Stimulated activated naive CD8-positive, alpha-beta T cell treated with anti-CD3 and anti-CD28 coated beads, Interleukin-15, Interleukin-2, amounts not matched to agents 100 ng/mL and 50 ng/mL, for 24 hours (primary cell): ENCODE results near the gene VPS50.
A peak's percentile ranks its signal among the peaks of the same experiment; 100 is the strongest.

ENCODE experiments used
- H3K27ac Mint-ChIP-seq: one replicate; pipeline ENCODE4 v1.8.0; 2021; ENCODE audit warnings: mild to moderate bottlenecking, mixed read lengths
- H3K27me3 Mint-ChIP-seq: one replicate; pipeline ENCODE4 v1.8.0; 2021; ENCODE audit warnings: mixed read lengths
- H3K36me3 Mint-ChIP-seq: one replicate; pipeline ENCODE4 v1.8.0; 2021; ENCODE audit warnings: low read depth, mixed read lengths
- H3K4me1 Mint-ChIP-seq: one replicate; pipeline ENCODE4 v1.8.0; 2021; ENCODE audit warnings: low read depth, mixed read lengths
- H3K4me3 Mint-ChIP-seq: one replicate; pipeline ENCODE4 v1.8.0; 2021; ENCODE audit warnings: mild to moderate bottlenecking, mixed read lengths
- H3K9me3 Mint-ChIP-seq: one replicate; pipeline ENCODE4 v1.8.0; 2021; ENCODE audit warnings: mixed read lengths

VPS50 gene

GRCh38 chr7:93219868-93220267, 12.3 kb upstream of the VPS50 start:
- Mint-ChIP-seq H3K27ac (no peak overlapping the region), H3K4me1 (no peaks in the 10 kb centered on the region), H3K36me3 (no peaks in the 10 kb centered on the region), H3K4me3 (no peak overlapping the region), H3K27me3 (peaks cover 10% of the 10 kb centered on the region), H3K9me3 (no peaks in the 10 kb centered on the region)

DNA sequence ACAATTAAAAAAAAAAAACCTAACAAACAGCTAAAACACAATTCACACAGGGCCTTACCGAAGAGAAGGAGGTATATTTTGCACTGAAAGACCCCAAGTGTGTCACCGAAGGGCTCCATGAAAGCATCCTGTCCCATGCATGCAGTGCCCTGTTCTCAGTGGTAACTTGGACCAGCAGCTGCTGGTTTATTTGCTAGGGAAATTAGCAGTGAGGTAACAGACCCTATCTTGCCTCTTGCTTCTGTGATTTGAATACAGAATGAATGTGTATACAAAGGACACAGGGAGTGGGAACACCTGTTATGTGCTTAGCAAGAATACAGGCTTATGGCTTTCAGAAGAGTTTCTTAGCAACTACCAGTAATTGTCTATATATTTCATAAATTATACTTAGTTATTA, 5.9 kb upstream of the VPS50 start, which contains the start of gene HEPACAM2:
Gene HEPACAM2, minus strand, starts transcription at position 160 of the 400 bp plus-strand sequence.
- no peak within 1 kb of the TSS for H3K4me3 Mint-ChIP-seq
- no peaks in the 10 kb centered on the region for H3K36me3 Mint-ChIP-seq
- no peaks in the 10 kb centered on the region for H3K27me3 Mint-ChIP-seq
- H3K9me3 Mint-ChIP-seq, result no peaks in the 10 kb centered on the region
- H3K27ac Mint-ChIP-seq, result no peak within 1 kb of the TSS
- H3K4me1 Mint-ChIP-seq, result peaks cover 14% of the 10 kb centered on the region

GRCh38 chr7:93228302-93228701, 3.9 kb upstream of the VPS50 start:
- Mint-ChIP-seq H3K27ac (no peak overlapping the region), H3K4me3 (no peak overlapping the region), H3K4me1 (peaks cover 21% of the 10 kb centered on the region), H3K27me3 (no peaks in the 10 kb centered on the region), H3K9me3 (no peaks in the 10 kb centered on the region), H3K36me3 (no peaks in the 10 kb centered on the region)

DNA sequence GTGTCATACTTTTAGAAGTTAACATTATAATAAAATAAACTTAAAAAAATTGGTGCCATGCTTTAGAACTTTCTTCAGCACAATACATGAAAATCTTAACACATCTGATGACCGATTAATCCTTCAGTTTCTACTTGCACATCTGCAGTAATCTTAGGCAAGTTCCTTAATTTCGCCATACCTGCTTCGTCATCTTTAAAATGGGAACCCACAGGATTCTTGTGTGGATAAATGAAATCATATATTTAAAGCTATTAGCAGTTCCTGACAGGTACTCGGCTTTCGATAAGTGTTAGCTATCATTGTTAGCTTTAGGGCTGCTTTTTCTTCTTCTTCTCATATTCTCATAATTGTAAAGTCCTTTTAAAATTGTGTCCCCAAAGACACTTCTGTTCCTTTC, 907 bp upstream of the VPS50 start:
- H3K27me3 Mint-ChIP-seq, result no peaks in the 10 kb centered on the region
- H3K36me3 Mint-ChIP-seq, result no peaks in the 10 kb centered on the region

GRCh38 chr7:93232673-93233018, 480 bp downstream of the VPS50 start:
- H3K9me3 Mint-ChIP-seq, result no peaks in the 10 kb centered on the region
- no peaks in the 10 kb centered on the region for H3K27me3 Mint-ChIP-seq
- peak overlapping the region; percentile 94 for H3K27ac Mint-ChIP-seq
- peaks cover 28% of the 10 kb centered on the region for H3K4me1 Mint-ChIP-seq
- H3K4me3 Mint-ChIP-seq, result peak overlapping the region; percentile 99
- H3K36me3 Mint-ChIP-seq, result no peaks in the 10 kb centered on the region

More for the DNA sequence above, 907 bp upstream of the VPS50 start:
- Mint-ChIP-seq H3K4me1 (peaks cover 28% of the 10 kb centered on the region), H3K27ac (peak overlapping the region; percentile 94), H3K4me3 (peak overlapping the region; percentile 99), H3K9me3 (no peaks in the 10 kb centered on the region)

DNA sequence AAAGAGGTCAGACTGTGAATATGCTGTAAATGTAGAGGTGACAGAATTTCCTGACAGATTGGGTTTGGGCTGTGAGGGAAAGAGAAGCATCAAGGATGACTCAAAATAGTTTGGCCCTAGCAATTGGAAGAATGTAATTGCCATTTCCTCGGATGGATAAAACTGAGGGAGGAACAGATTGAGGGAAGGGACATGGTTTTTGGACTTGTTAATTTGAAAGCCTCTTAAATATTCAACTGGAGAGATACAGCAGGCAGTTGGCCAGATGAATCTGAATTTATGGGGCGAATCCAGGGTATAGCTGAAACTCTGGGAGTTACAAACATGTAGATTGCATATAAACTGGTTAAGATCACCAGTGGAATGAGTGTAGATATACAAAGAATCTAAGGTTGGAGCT, 3.4 kb downstream of the VPS50 start:
- Mint-ChIP-seq H3K4me1 (peaks cover 16% of the 10 kb centered on the region), H3K9me3 (no peaks in the 10 kb centered on the region), H3K36me3 (no peaks in the 10 kb centered on the region), H3K4me3 (no peak overlapping the region), H3K27me3 (no peaks in the 10 kb centered on the region), H3K27ac (no peak overlapping the region)

- Mint-ChIP-seq H3K4me3 (no peak overlapping the region), H3K4me1 (peaks cover 7% of the 10 kb centered on the region), H3K27ac (no peak overlapping the region), H3K27me3 (no peaks in the 10 kb centered on the region), H3K36me3 (no peaks in the 10 kb centered on the region), H3K9me3 (no peaks in the 10 kb centered on the region)
These were observed 6.0 kb downstream of the VPS50 start for GRCh38 chr7:93238131-93238530.

- Mint-ChIP-seq H3K27me3 (no peaks in the 10 kb centered on the region), H3K27ac (no peak overlapping the region), H3K36me3 (no peaks in the 10 kb centered on the region), H3K9me3 (no peaks in the 10 kb centered on the region), H3K4me1 (peaks cover 5% of the 10 kb centered on the region), H3K4me3 (no peak overlapping the region)
These were observed 6.6 kb downstream of the VPS50 start for GRCh38 chr7:93238748-93239147.

DNA sequence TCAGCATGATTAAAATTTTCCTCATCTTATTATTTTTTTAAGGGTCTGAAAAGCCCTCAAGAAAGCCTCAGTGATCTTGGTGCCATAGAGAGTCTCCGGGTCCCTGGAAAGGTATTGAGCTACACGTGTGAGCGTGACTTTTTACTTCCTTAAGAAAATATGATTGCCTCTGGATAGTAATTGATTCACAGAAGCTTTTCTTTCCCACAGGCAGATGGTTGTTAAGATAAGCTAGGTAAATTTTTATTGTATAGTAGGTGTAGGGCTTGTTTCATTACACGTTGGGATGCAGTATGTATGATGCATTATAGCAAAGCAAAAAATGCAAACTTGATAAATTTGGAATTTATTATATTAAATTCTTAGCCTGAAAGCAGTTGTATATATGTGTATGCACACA, 7.7 kb downstream of the VPS50 start:
- Mint-ChIP-seq H3K27ac (no peak overlapping the region), H3K9me3 (no peaks in the 10 kb centered on the region), H3K27me3 (no peaks in the 10 kb centered on the region), H3K36me3 (no peaks in the 10 kb centered on the region), H3K4me3 (no peak overlapping the region), H3K4me1 (no peaks in the 10 kb centered on the region)

GRCh38 chr7:93242106-93242505, 9.9 kb downstream of the VPS50 start:
- Mint-ChIP-seq H3K4me3 (no peak overlapping the region), H3K4me1 (peaks cover 5% of the 10 kb centered on the region), H3K36me3 (no peaks in the 10 kb centered on the region), H3K27ac (no peak overlapping the region), H3K27me3 (no peaks in the 10 kb centered on the region), H3K9me3 (no peaks in the 10 kb centered on the region)

- Mint-ChIP-seq H3K9me3 (no peaks in the 10 kb centered on the region), H3K4me3 (peak overlapping the region; percentile 43), H3K27ac (no peak overlapping the region), H3K27me3 (no peaks in the 10 kb centered on the region), H3K36me3 (no peaks in the 10 kb centered on the region), H3K4me1 (peaks cover 5% of the 10 kb centered on the region)
These were observed 13.6 kb downstream of the VPS50 start for GRCh38 chr7:93245525-93246432.

DNA sequence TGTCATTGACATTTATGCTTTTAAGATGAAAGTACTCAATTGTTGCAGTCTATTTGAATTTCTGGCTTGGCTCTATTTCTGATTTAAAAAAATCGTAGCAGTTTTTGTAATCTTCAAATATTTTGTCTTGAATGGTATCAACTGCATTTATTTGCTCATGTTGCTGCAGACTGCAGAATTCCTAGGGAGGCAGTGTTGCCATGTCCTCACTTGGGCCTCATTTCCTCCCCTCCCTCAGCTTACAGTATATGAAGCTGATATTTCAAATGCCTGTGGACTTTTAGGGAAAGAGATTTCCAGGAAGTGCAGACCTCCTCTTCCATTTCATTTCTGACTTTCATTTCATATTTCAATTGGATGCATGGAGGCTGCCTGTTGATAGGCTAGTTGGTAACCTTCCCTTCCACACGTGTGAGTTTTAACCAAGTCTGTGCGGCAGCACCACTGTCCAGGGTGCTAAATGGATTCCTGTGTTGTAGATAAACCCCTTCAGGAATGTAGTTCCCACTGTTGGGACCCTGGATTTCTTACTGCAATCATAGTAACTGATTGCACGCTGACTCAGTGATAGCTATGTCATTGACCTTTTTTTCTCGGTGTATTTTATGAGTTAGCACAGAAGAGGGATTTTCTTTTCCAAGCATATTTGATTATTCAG, 17.5 kb downstream of the VPS50 start:
- H3K4me3 Mint-ChIP-seq, result no peak overlapping the region
- no peak overlapping the region for H3K27ac Mint-ChIP-seq
- H3K9me3 Mint-ChIP-seq, result no peaks in the 10 kb centered on the region
- H3K4me1 Mint-ChIP-seq, result peaks cover 5% of the 10 kb centered on the region
- H3K27me3 Mint-ChIP-seq, result no peaks in the 10 kb centered on the region
- H3K36me3 Mint-ChIP-seq, result peaks cover under 1% of the 10 kb centered on the region

DNA sequence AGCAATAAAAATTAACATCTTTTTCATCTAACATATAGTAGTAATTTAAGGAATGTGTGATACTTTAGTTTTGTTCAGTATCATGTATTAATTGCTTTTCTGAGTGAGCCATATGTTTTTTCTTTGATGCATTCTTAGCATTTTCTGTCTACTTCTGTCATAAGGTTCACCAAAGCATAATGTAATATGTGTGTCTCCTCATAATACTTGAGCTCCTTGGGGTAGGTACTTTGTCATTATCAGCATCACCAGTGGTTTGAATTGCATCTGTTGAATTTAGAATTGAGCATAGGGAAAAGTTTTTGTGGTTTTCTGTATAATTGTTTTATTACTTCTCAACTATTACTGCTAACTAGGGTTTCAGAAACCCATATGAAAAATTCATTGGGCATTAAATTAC, 26.5 kb downstream of the VPS50 start:
- Mint-ChIP-seq H3K9me3 (no peaks in the 10 kb centered on the region), H3K27me3 (no peaks in the 10 kb centered on the region), H3K4me1 (peaks cover 3% of the 10 kb centered on the region), H3K36me3 (peaks cover 15% of the 10 kb centered on the region), H3K27ac (no peak overlapping the region), H3K4me3 (no peak overlapping the region)

DNA sequence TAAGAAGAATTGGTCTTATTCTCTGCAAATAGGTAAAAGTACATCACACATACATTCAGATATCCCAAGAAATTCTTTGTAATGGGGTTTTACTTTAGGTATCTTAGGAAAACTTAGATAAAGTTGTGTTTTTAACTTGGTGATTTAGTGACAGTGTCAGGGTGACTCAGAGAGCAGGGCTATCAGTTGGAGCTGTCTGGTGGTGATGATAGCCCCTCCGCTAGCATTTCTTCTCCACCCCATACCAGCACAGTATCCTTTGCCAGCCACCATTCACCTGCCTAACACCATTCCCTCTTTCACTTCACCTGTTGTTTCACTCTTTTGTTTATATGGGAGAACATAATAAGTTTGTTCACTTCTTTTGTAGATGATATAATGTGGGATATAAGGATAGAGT, 30.4 kb downstream of the VPS50 start:
- H3K4me3 Mint-ChIP-seq, result no peak overlapping the region
- no peak overlapping the region for H3K27ac Mint-ChIP-seq
- H3K4me1 Mint-ChIP-seq, result peaks cover 3% of the 10 kb centered on the region
- H3K36me3 Mint-ChIP-seq, result peaks cover 16% of the 10 kb centered on the region
- no peaks in the 10 kb centered on the region for H3K9me3 Mint-ChIP-seq
- no peaks in the 10 kb centered on the region for H3K27me3 Mint-ChIP-seq

DNA sequence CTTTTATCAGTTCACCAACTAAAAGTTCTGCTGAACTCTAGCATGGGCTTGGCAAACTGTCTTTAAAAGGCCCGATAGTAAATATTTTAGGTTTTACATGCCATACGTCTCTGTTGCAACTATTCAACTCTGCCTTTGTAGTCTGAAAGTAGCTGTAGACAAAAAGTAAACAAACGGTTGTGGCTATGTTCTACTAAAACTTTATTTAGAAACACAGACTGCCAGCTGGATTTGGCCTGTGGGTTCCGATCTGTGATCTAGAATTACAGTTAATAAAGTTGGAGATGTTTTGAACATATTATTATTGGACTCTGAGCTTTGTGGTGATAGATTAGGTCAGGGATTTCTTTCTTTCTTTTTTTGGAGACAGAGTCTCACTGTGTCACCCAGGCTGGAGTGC, 33.1 kb downstream of the VPS50 start:
- peaks cover 32% of the 10 kb centered on the region for H3K36me3 Mint-ChIP-seq
- H3K27ac Mint-ChIP-seq, result no peak overlapping the region
- peaks cover 3% of the 10 kb centered on the region for H3K4me1 Mint-ChIP-seq
- no peaks in the 10 kb centered on the region for H3K9me3 Mint-ChIP-seq
- H3K4me3 Mint-ChIP-seq, result no peak overlapping the region
- no peaks in the 10 kb centered on the region for H3K27me3 Mint-ChIP-seq
